MM.1S (cell line): Measurements from ENCODE around the gene PINK1.

ENCODE experiments used
- DNase-seq: peaks from one replicate; pipeline ENCODE4 v3.0.0-alpha.2; 2015
- H2AFZ ChIP-seq: fragments of 300-600 bp; sonication (generic); 2 replicates; pipeline ENCODE4 v1.6.0; 2016; ENCODE audit warnings: antibody characterized with exemption, low read length
- H3F3A ChIP-seq: fragments of 300-600 bp; sonication (generic); 2 replicates; pipeline ENCODE4 v1.6.1; 2016; ENCODE audit warnings: mild to moderate bottlenecking, antibody characterized with exemption, low read length, moderate library complexity, mixed read lengths; ENCODE audit not compliant: insufficient read depth
- H3K27ac ChIP-seq: fragments of 300-600 bp; sonication (generic); 2 replicates; pipeline ENCODE4 v1.5.1; 2016; ENCODE audit warnings: mild to moderate bottlenecking, low read length
- H3K27me3 ChIP-seq: fragments of 300-600 bp; sonication (generic); replicated peaks from 2 replicates; pipeline ENCODE4 v1.6.0; 2016; ENCODE audit warnings: low read length; ENCODE audit not compliant: insufficient read depth
- H3K36me3 ChIP-seq: fragments of 300-600 bp; sonication (generic); replicated peaks from 2 replicates; pipeline ENCODE4 v1.6.1; 2016; ENCODE audit warnings: mild to moderate bottlenecking, low read length, mixed read lengths; ENCODE audit not compliant: insufficient read depth
- H3K4me1 ChIP-seq: fragments of 300-600 bp; sonication (generic); 2 replicates; pipeline ENCODE4 v1.6.1; 2016; ENCODE audit warnings: low read length, mixed read lengths
- H3K4me2 ChIP-seq: fragments of 300-600 bp; sonication (generic); 2 replicates; pipeline ENCODE4 v1.6.0; 2016; ENCODE audit warnings: low read depth, low read length
- H3K4me3 ChIP-seq: fragments of 300-600 bp; sonication (generic); 2 replicates; pipeline ENCODE4 v1.5.1; 2016; ENCODE audit warnings: low read length, mixed read lengths
- H3K79me2 ChIP-seq: fragments of 300-600 bp; sonication (generic); 2 replicates; pipeline ENCODE4 v1.6.1; 2016; ENCODE audit warnings: mixed run types, low read length, mixed read lengths
- H3K9ac ChIP-seq: fragments of 300-600 bp; sonication (generic); 2 replicates; pipeline ENCODE4 v1.6.1; 2016; ENCODE audit warnings: low read length, mixed read lengths
- H3K9me2 ChIP-seq: fragments of 300-600 bp; sonication (generic); replicated peaks from 2 replicates; pipeline ENCODE4 v1.6.1; 2016; ENCODE audit warnings: mild to moderate bottlenecking, low read length, mixed read lengths; ENCODE audit not compliant: insufficient read depth
- H3K9me3 ChIP-seq: fragments of 300-600 bp; sonication (generic); replicated peaks from 2 replicates; pipeline ENCODE4 v1.6.1; 2016; ENCODE audit warnings: mild to moderate bottlenecking, low read length, mixed read lengths; ENCODE audit not compliant: insufficient read depth
- H4K20me1 ChIP-seq: fragments of 300-600 bp; sonication (generic); 2 replicates; pipeline ENCODE4 v1.6.1; 2016; ENCODE audit warnings: mild to moderate bottlenecking, low read length, moderate library complexity, mixed read lengths; ENCODE audit not compliant: insufficient read depth
- EZH2 ChIP-seq: fragments of 300-600 bp; sonication (generic); optimal IDR thresholded peaks from 2 replicates; pipeline ENCODE3; 2017; ENCODE audit warnings: low read depth, mild to moderate bottlenecking, antibody characterized with exemption, low read length, mixed read lengths
- EZH2phosphoT487 ChIP-seq: fragments of 300-600 bp; sonication (generic); IDR thresholded peaks from 2 replicates; pipeline ENCODE4 v1.6.1; 2018; ENCODE audit warnings: antibody characterized with exemption, low read length
- TF ChIP-seq, protein P1 (sequence below): fragments of 300-600 bp; sonication (generic); IDR thresholded peaks from 2 replicates; pipeline ENCODE4 v1.5.1; 2016; ENCODE audit warnings: antibody characterized with exemption, low read length, mixed read lengths

Gene PINK1

DNA sequence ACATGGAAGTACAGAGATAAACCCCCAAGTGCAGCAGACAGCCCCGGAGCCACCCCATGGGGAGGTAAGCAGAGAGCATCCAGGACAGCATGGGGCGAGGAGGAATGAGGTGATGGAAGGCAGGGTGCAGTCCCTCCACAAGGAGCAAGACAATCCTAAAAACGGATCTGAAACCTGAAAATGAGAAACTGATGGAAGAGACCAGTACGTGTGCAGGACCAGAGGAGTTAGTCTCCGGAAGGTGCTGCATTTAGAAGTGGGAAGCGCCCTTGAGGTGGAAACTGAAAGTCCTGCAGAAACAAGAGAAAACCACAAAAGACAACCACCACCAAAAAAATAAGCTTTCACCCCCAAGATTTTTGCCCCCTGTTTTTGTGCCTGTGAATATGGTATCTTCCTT is 45.3 kb downstream of the PINK1 start:
- H3K4me2 ChIP-seq: peak overlapping the region; percentile 60; the same call in 1 of the 2 replicates
- H3K27me3 ChIP-seq: peaks cover 84% of the 10 kb centered on the region

GRCh38 chr1:20680269-20680668 is 47.0 kb downstream of the PINK1 start:
- no peak overlapping the region for H2AFZ ChIP-seq
- no peaks in the 10 kb centered on the region for H3K36me3 ChIP-seq
- H3K27me3 ChIP-seq: peaks cover 87% of the 10 kb centered on the region
- H3F3A ChIP-seq: peaks cover 6% of the 10 kb centered on the region
- no peaks in the 10 kb centered on the region for H3K9me2 ChIP-seq
- no peak overlapping the region for H3K4me3 ChIP-seq
- no peak overlapping the region for H3K9ac ChIP-seq
- peaks cover 3% of the 10 kb centered on the region for H4K20me1 ChIP-seq
- peaks cover 10% of the 10 kb centered on the region for H3K4me1 ChIP-seq
- TF ChIP-seq, protein P1, sequence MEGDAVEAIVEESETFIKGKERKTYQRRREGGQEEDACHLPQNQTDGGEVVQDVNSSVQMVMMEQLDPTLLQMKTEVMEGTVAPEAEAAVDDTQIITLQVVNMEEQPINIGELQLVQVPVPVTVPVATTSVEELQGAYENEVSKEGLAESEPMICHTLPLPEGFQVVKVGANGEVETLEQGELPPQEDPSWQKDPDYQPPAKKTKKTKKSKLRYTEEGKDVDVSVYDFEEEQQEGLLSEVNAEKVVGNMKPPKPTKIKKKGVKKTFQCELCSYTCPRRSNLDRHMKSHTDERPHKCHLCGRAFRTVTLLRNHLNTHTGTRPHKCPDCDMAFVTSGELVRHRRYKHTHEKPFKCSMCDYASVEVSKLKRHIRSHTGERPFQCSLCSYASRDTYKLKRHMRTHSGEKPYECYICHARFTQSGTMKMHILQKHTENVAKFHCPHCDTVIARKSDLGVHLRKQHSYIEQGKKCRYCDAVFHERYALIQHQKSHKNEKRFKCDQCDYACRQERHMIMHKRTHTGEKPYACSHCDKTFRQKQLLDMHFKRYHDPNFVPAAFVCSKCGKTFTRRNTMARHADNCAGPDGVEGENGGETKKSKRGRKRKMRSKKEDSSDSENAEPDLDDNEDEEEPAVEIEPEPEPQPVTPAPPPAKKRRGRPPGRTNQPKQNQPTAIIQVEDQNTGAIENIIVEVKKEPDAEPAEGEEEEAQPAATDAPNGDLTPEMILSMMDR: no peak
- TF ChIP-seq EZH2 (no peak), EZH2phosphoT487 (no peak)
- no peaks in the 10 kb centered on the region for H3K9me3 ChIP-seq
- no peak overlapping the region for H3K27ac ChIP-seq
- H3K4me2 ChIP-seq: no peak overlapping the region
- H3K79me2 ChIP-seq: no peaks in the 10 kb centered on the region
- no peak for DNase-seq

More for the DNA sequence above, 45.3 kb downstream of the PINK1 start:
- Histone ChIP-seq H3K36me3 (no peaks in the 10 kb centered on the region), H3K27ac (no peak overlapping the region), H3F3A (peaks cover 6% of the 10 kb centered on the region), H3K9me3 (no peaks in the 10 kb centered on the region), H4K20me1 (peaks cover 3% of the 10 kb centered on the region), H2AFZ (no peak overlapping the region), H3K9ac (no peak overlapping the region), H3K4me1 (peaks cover 10% of the 10 kb centered on the region), H3K4me3 (no peak overlapping the region), H3K79me2 (no peaks in the 10 kb centered on the region), H3K9me2 (no peaks in the 10 kb centered on the region)
- TF ChIP-seq EZH2phosphoT487 (no peak), EZH2 (no peak)
- DNase-seq: peak; percentile 85

- Histone ChIP-seq H3K4me3 (no peak overlapping the region), H3K4me2 (no peak overlapping the region), H3K27ac (no peak overlapping the region), H3K9ac (no peak overlapping the region), H4K20me1 (peaks cover 3% of the 10 kb centered on the region), H3K9me3 (no peaks in the 10 kb centered on the region), H3K9me2 (no peaks in the 10 kb centered on the region), H3K27me3 (peaks cover 87% of the 10 kb centered on the region), H3K4me1 (peaks cover 10% of the 10 kb centered on the region), H2AFZ (no peak overlapping the region), H3F3A (peaks cover 6% of the 10 kb centered on the region), H3K36me3 (no peaks in the 10 kb centered on the region), H3K79me2 (no peaks in the 10 kb centered on the region)
- no peak for DNase-seq
- TF ChIP-seq EZH2phosphoT487 (no peak), EZH2 (no peak)
- TF ChIP-seq, protein P1: no peak
These were observed 48.7 kb downstream of the PINK1 start for GRCh38 chr1:20681999-20682398.

DNA sequence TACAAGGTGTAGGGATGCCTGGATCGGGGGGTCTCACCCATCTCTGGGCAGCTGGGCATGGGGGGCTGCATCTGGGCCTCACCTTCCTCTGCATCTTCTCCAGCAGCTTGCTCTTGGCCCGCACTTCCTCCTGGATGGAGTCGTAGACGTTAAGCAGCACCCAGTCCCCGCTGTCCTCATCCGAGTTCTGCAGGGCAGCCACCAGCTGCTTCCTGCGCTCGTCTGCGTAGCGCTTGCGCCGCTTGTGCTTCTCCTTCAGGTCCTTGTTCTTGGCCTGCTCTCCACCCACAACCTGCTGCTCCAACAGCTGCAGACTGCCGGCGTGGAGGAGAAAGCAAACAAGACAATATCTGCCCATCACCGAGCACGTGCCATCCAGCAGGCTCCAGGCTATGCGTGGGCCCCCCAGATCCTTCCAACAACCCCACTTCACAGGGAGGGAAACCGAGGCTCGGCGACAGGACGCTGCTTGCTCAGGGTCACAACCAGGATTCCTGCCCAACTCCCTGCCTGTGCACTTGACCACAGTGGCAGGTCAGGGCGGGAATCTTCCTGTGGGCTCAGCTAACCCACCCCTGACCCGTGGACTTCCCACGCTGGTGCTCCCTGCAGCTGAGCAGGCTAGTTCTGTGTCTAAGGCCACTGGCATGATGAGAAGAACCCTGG is 49.4 kb downstream of the PINK1 start:
- Histone ChIP-seq H3K4me1 (peaks cover 10% of the 10 kb centered on the region), H3K27ac (no peak overlapping the region), H3F3A (peaks cover 6% of the 10 kb centered on the region), H3K9me3 (no peaks in the 10 kb centered on the region), H3K4me2 (no peak overlapping the region), H3K9me2 (no peaks in the 10 kb centered on the region), H3K9ac (no peak overlapping the region), H3K4me3 (no peak overlapping the region), H4K20me1 (peaks cover 3% of the 10 kb centered on the region), H2AFZ (no peak overlapping the region), H3K79me2 (no peaks in the 10 kb centered on the region), H3K27me3 (peaks cover 87% of the 10 kb centered on the region), H3K36me3 (no peaks in the 10 kb centered on the region)
- DNase-seq: no peak
- TF ChIP-seq EZH2phosphoT487 (no peak), EZH2 (no peak)
- TF ChIP-seq, protein P1: no peak
